Astrocyte of the spinal cord (primary cell): ENCODE data around the gene TCAP.
"Not testable (repeated sequence)": the region's sequence is repeated elsewhere in the genome, so short reads cannot be mapped to it uniquely, and the experiment has no call there.

Source experiments
- DNase-seq: peaks from one replicate; pipeline ENCODE4 v3.0.0; 2011; ENCODE audit warnings: low read depth, low spot score
- H3K4me3 ChIP-seq: 2 replicates; pipeline ENCODE4 v1.5.1; 2011; ENCODE audit warnings: low read depth, mild to moderate bottlenecking, low read length, moderate library complexity
- CTCF ChIP-seq: IDR thresholded peaks from 2 replicates; pipeline ENCODE4 v1.5.1; 2012; ENCODE audit warnings: low read depth, mild to moderate bottlenecking, low read length, inconsistent platforms
- in situ Hi-C: cut with HindIII; loops from 2 replicates; pipeline ENCODE4 v1.10.0; 2017; ENCODE audit warnings: low sequenced_read_pairs

TCAP gene

GRCh38 chr17:39688945-39689344 lies 23.8 kb downstream of the TCAP start:
- peak overlapping the region; percentile 76 for H3K4me3 ChIP-seq
- in situ Hi-C loops, result no loop called here
- DNase-seq, result no peak
- TF ChIP-seq CTCF, result no peak

- in situ Hi-C loops, result no loop called here
Measured at GRCh38 chr17:39694593-39694992, 29.4 kb downstream of the TCAP start.

GRCh38 chr17:39695089-39695474 lies 29.9 kb downstream of the TCAP start:
- in situ Hi-C loops, result no loop called here
- no peak for TF ChIP-seq CTCF
- no peak overlapping the region for H3K4me3 ChIP-seq
- no peak for DNase-seq

More at GRCh38 chr17:39694593-39694992, 29.4 kb downstream of the TCAP start:
- no peak overlapping the region for H3K4me3 ChIP-seq
- TF ChIP-seq CTCF, result no peak
- no peak for DNase-seq

GRCh38 chr17:39696731-39697130 lies 31.6 kb downstream of the TCAP start:
- H3K4me3 ChIP-seq, result no peak overlapping the region
- in situ Hi-C loops, result no loop called here
- no peak for DNase-seq
- TF ChIP-seq CTCF, result no peak

- H3K4me3 ChIP-seq, result no peak overlapping the region
- TF ChIP-seq CTCF, result no peak
- DNase-seq, result no peak
- in situ Hi-C loops, result no loop called here
Measured at GRCh38 chr17:39697961-39698360, 32.8 kb downstream of the TCAP start.

GRCh38 chr17:39699157-39699817 lies 34.1 kb downstream of the TCAP start:
- peak overlapping the region; percentile 70 for H3K4me3 ChIP-seq
- DNase-seq, in situ Hi-C loops: not testable (repeated sequence)

GRCh38 chr17:39699818-39700147 lies 34.6 kb downstream of the TCAP start, which contains the start of gene ERBB2:
Gene ERBB2 (plus strand): TSS chr17:39700064. CDS start chr17:39700239, 175 bp downstream.
- TF ChIP-seq CTCF, result no peak
- in situ Hi-C loops, result no loop called here
- DNase-seq, result peak; percentile 79
- peak within 1 kb of the TSS; percentile 70 for H3K4me3 ChIP-seq
